Trophoblast cell (in vitro differentiated cells and primary cell): Measurements from ENCODE around the gene ATCAY.
"Not testable (repeated sequence)": the region's sequence is repeated elsewhere in the genome, so short reads cannot be mapped to it uniquely, and the experiment has no call there.

ENCODE experiments used
- DNase-seq, 2 donors: peaks; one replicate each; pipeline ENCODE4 v3.0.0-alpha.2; 2016
- H2AFZ ChIP-seq: 2 replicates; pipeline ENCODE4 v1.6.1; 2013; ENCODE audit warnings: low read length, moderate library complexity, mild to moderate bottlenecking; ENCODE audit not compliant: insufficient read depth, poor library complexity
- H2AK5ac ChIP-seq: 2 replicates; pipeline ENCODE4 v1.6.1; 2013; ENCODE audit warnings: mild to moderate bottlenecking, low read length
- H2BK120ac ChIP-seq: 2 replicates; pipeline ENCODE4 v1.6.1; 2013; ENCODE audit warnings: low read length, mild to moderate bottlenecking, moderate library complexity; ENCODE audit not compliant: insufficient read depth, poor library complexity
- H2BK12ac ChIP-seq: 2 replicates; pipeline ENCODE4 v1.6.1; 2013; ENCODE audit warnings: mild to moderate bottlenecking, low read length, moderate library complexity
- H2BK5ac ChIP-seq: 2 replicates; pipeline ENCODE4 v1.6.1; 2013; ENCODE audit warnings: low read length, low read depth, moderate library complexity, mild to moderate bottlenecking; ENCODE audit not compliant: poor library complexity
- H3K14ac ChIP-seq: 2 replicates; pipeline ENCODE4 v1.6.1; 2013; ENCODE audit warnings: mild to moderate bottlenecking, low read length
- H3K18ac ChIP-seq: 2 replicates; pipeline ENCODE4 v1.6.1; 2013; ENCODE audit warnings: mild to moderate bottlenecking, low read length
- H3K23ac ChIP-seq: 2 replicates; pipeline ENCODE4 v1.6.1; 2013; ENCODE audit warnings: low read length
- H3K27ac ChIP-seq: 2 replicates; pipeline ENCODE4 v1.5.1; 2013; ENCODE audit warnings: low read depth, mild to moderate bottlenecking, inconsistent platforms, low read length, moderate library complexity
- H3K27me3 ChIP-seq: 2 replicates; pipeline ENCODE4 v1.6.1; 2013; ENCODE audit warnings: inconsistent platforms, mild to moderate bottlenecking, low read length, moderate library complexity; ENCODE audit not compliant: insufficient read depth
- H3K36me3 ChIP-seq, 2 experiments: 1 replicate in 1 of 2; 2 replicates in 1 of 2; pipeline ENCODE4 v1.6.1; 2013; ENCODE audit warnings: low read length in 2 of 2, mild to moderate bottlenecking in 2 of 2, moderate library complexity in 1 of 2; ENCODE audit not compliant: insufficient read depth in 2 of 2, control insufficient read depth in 1 of 2
- H3K4ac ChIP-seq: 2 replicates; pipeline ENCODE4 v1.6.1; 2013; ENCODE audit warnings: low read depth, mild to moderate bottlenecking, low read length, moderate library complexity
- H3K4me1 ChIP-seq, 2 experiments: 1 replicate in 1 of 2; 2 replicates in 1 of 2; pipeline ENCODE4 v1.6.1; 2013; ENCODE audit warnings: low read length in 2 of 2, mild to moderate bottlenecking in 2 of 2, moderate library complexity in 1 of 2; ENCODE audit not compliant: insufficient read depth in 2 of 2, control insufficient read depth in 1 of 2
- H3K4me2 ChIP-seq: 2 replicates; pipeline ENCODE4 v1.6.1; 2013; ENCODE audit warnings: inconsistent platforms, mild to moderate bottlenecking, low read length, moderate library complexity
- H3K4me3 ChIP-seq: 2 replicates; pipeline ENCODE4 v1.5.1; 2013; ENCODE audit warnings: mild to moderate bottlenecking, low read depth, low read length, inconsistent platforms
- H3K79me1 ChIP-seq: one replicate; pipeline ENCODE4 v1.6.1; 2013; ENCODE audit warnings: low read length
- H3K79me2 ChIP-seq: 2 replicates; pipeline ENCODE4 v1.6.1; 2013; ENCODE audit warnings: low read length, mild to moderate bottlenecking; ENCODE audit not compliant: control insufficient read depth, insufficient read depth, poor library complexity
- H3K9ac ChIP-seq: 2 replicates; pipeline ENCODE4 v1.6.1; 2013; ENCODE audit warnings: mild to moderate bottlenecking, low read length
- H3K9me3 ChIP-seq: 2 replicates; pipeline ENCODE4 v1.6.1; 2013; ENCODE audit warnings: low read depth, mild to moderate bottlenecking, control low read depth, inconsistent platforms, low read length; ENCODE audit not compliant: insufficient read depth
- H4K12ac ChIP-seq: 2 replicates; pipeline ENCODE4 v1.6.1; 2013; ENCODE audit warnings: low read depth, mild to moderate bottlenecking, low read length, moderate library complexity
- H4K8ac ChIP-seq: 2 replicates; pipeline ENCODE4 v1.6.1; 2013; ENCODE audit warnings: low read depth, mild to moderate bottlenecking, low read length, moderate library complexity
- H4K91ac ChIP-seq: one replicate; pipeline ENCODE4 v1.6.1; 2013; ENCODE audit warnings: low read depth, mild to moderate bottlenecking, low read length, moderate library complexity
- WGBS: extraction: QIAGEN DNeasy Blood & Tissue Kit; methylation state at CpG from one replicate; pipeline ENCODE4 v1.1.7; 2013; ENCODE audit warnings: missing lambda C conversion rate; ENCODE audit not compliant: insufficient read length, insufficient coverage; ENCODE audit errors: extremely low coverage; 5-methylcytosine and 5-hydroxymethylcytosine counted together

Gene ATCAY

GRCh38 chr19:3936506-3937442 lies 56.3 kb downstream of the ATCAY start:
- Histone ChIP-seq H3K4me2 (no peak overlapping the region), H2BK120ac (no peak overlapping the region), H2AFZ (no peak overlapping the region), H3K27ac (no peak overlapping the region), H3K9ac (no peak overlapping the region), H4K91ac (no peak overlapping the region), H2AK5ac (no peak overlapping the region), H3K4ac (no peak overlapping the region), H3K79me1 (peaks cover 1% of the 10 kb centered on the region), H3K4me3 (no peak overlapping the region), H3K14ac (no peak overlapping the region), H3K36me3 (no peaks in the 10 kb centered on the region), H3K79me2 (no peaks in the 10 kb centered on the region), H2BK5ac (no peak overlapping the region), H4K12ac (no peak overlapping the region), H3K27me3 (no peaks in the 10 kb centered on the region), H3K4me1 (peaks cover 7 to 9% of the 10 kb centered on the region in 2 experiments), H4K8ac (no peak overlapping the region), H3K18ac (no peak overlapping the region), H3K23ac (no peak overlapping the region), H2BK12ac (no peak overlapping the region), H3K9me3 (peaks cover 3% of the 10 kb centered on the region)
- DNase-seq, result no peak
- no CpG with 5 or more reads among the region's 29 CpGs for WGBS

GRCh38 chr19:3938300-3938950 lies 57.9 kb downstream of the ATCAY start:
- DNase-seq, result peak; percentile 56 to 86
- H3K27ac ChIP-seq, H3K79me2 ChIP-seq, H3K18ac ChIP-seq, H3K4me2 ChIP-seq, H3K4me1 ChIP-seq, H2BK120ac ChIP-seq, H4K8ac ChIP-seq, H3K14ac ChIP-seq, H3K4ac ChIP-seq, H2AFZ ChIP-seq, H2BK5ac ChIP-seq, H3K23ac ChIP-seq, H3K36me3 ChIP-seq, H3K79me1 ChIP-seq, H3K4me3 ChIP-seq, H2BK12ac ChIP-seq, H3K9ac ChIP-seq, H4K12ac ChIP-seq, H3K27me3 ChIP-seq, H4K91ac ChIP-seq, H3K9me3 ChIP-seq, H2AK5ac ChIP-seq: not testable (repeated sequence)
- no CpG with 5 or more reads among the region's 22 CpGs for WGBS

- Histone ChIP-seq H3K23ac (no peak overlapping the region), H3K27me3 (no peaks in the 10 kb centered on the region), H3K79me2 (no peaks in the 10 kb centered on the region), H2BK120ac (no peak overlapping the region), H3K4me1 (no peaks in the 10 kb centered on the region), H4K8ac (no peak overlapping the region), H4K91ac (no peak overlapping the region), H3K9ac (no peak overlapping the region), H3K18ac (no peak overlapping the region), H3K9me3 (peaks cover 3% of the 10 kb centered on the region), H3K27ac (no peak overlapping the region), H2AK5ac (no peak overlapping the region), H2AFZ (no peak overlapping the region), H3K4me3 (no peak overlapping the region), H2BK12ac (no peak overlapping the region), H4K12ac (no peak overlapping the region), H3K4me2 (no peak overlapping the region), H3K36me3 (no peaks in the 10 kb centered on the region), H2BK5ac (no peak overlapping the region), H3K4ac (no peak overlapping the region), H3K79me1 (no peaks in the 10 kb centered on the region), H3K14ac (no peak overlapping the region)
- no peak for DNase-seq
- no CpG with 5 or more reads among the region's 8 CpGs for WGBS
Observed at GRCh38 chr19:3942790-3943409, 62.4 kb downstream of the ATCAY start.

- H4K91ac ChIP-seq, result no peak overlapping the region
- no peak overlapping the region for H3K4ac ChIP-seq
- H2AFZ ChIP-seq, result no peak overlapping the region
- H2BK5ac ChIP-seq, result no peak overlapping the region
- no peaks in the 10 kb centered on the region for H3K27me3 ChIP-seq
- no peak overlapping the region for H4K8ac ChIP-seq
- H4K12ac ChIP-seq, result no peak overlapping the region
- no peak overlapping the region for H3K4me2 ChIP-seq
- no peak overlapping the region for H3K14ac ChIP-seq
- H3K9me3 ChIP-seq, result no peaks in the 10 kb centered on the region
- H2BK12ac ChIP-seq, result no peak overlapping the region
- DNase-seq, result no peak
- H2BK120ac ChIP-seq, result no peak overlapping the region
- no peak overlapping the region for H3K27ac ChIP-seq
- H3K79me1 ChIP-seq, result no peaks in the 10 kb centered on the region
- H3K36me3 ChIP-seq, result no peaks in the 10 kb centered on the region
- H3K79me2 ChIP-seq, result no peaks in the 10 kb centered on the region
- H3K18ac ChIP-seq, result no peak overlapping the region
- H3K9ac ChIP-seq, result no peak overlapping the region
- no peak overlapping the region for H3K23ac ChIP-seq
- H3K4me1 ChIP-seq, result no peaks in the 10 kb centered on the region
- H3K4me3 ChIP-seq, result no peak overlapping the region
- no peak overlapping the region for H2AK5ac ChIP-seq
- WGBS, result no CpG with 5 or more reads among the region's 11 CpGs
Observed at GRCh38 chr19:3944018-3944721, 63.7 kb downstream of the ATCAY start.
